OCI-LY1 (cell line): ENCODE data around the gene LITAFD.

Experiments
- CTCF ChIP-seq: fragments of 200-600 bp; sonication (generic), shearing (Covaris generic); IDR thresholded peaks from 2 replicates; pipeline ENCODE4 v1.5.1; 2017; ENCODE audit warnings: mild to moderate bottlenecking, antibody characterized with exemption, low read length, moderate library complexity, mixed read lengths
- EZH2 ChIP-seq: fragments of 200-600 bp; sonication (generic), shearing (Covaris generic); IDR thresholded peaks from 2 replicates; pipeline ENCODE4 v1.8.0; 2017; ENCODE audit warnings: borderline replicate concordance, mixed run types, mild to moderate bottlenecking, antibody characterized with exemption, low read length, moderate library complexity, mixed read lengths

- TF ChIP-seq CTCF, result no peak
- TF ChIP-seq EZH2, result no peak
These were observed at the start of gene LITAFD for GRCh38 chr16:8882041-8882617.
